ENCODE data around the gene NPTN.

GRCh38 chr15:73679180-73679579, 46.0 kb upstream of the NPTN start:
- TF ChIP-seq CTCF (IDR thresholded peaks at IDR 0.05) (no peak), POLR2A (IDR thresholded peaks at IDR 0.05) (no peak)

Measured in adrenal gland (tissue), 5 donors.